Bronchial epithelial cell (primary cell): Measurements from ENCODE around the gene BRD9. TPM values are rescaled to one million over a fixed set of nuclear protein-coding genes. Genes with fewer than 3 reads are reported as not detected.
"Not testable (repeated sequence)": the region's sequence is repeated elsewhere in the genome, so short reads cannot be mapped to it uniquely, and the experiment has no call there.

Source experiments
- DNase-seq: peaks from one replicate; pipeline ENCODE4 v3.0.0-alpha.2; 2010; ENCODE audit warnings: low read depth
- FAIRE-seq: peaks from 2 replicates; lab custom pipeline; 2011; peaks lifted over from hg19 to GRCh38; lab: Jason Lieb, UNC
- H3K27me3 ChIP-seq: 2 replicates; pipeline ENCODE4 v1.5.1; 2011; ENCODE audit warnings: low read length; ENCODE audit not compliant: control insufficient read depth, insufficient read depth
- H3K36me3 ChIP-seq: 2 replicates; pipeline ENCODE4 v1.5.1; 2011; ENCODE audit warnings: low read length; ENCODE audit not compliant: control insufficient read depth, insufficient read depth
- H3K4me3 ChIP-seq: 2 replicates; pipeline ENCODE4 v1.5.1; 2011; ENCODE audit warnings: mild to moderate bottlenecking, low read depth, low read length, control low read depth
- CTCF ChIP-seq: IDR thresholded peaks from 2 replicates; pipeline ENCODE4 v1.5.1; 2011; ENCODE audit warnings: mild to moderate bottlenecking, moderate library complexity, low read length, control low read depth, inconsistent platforms; ENCODE audit not compliant: insufficient read depth, severe bottlenecking
- total RNA-seq: library from RNA; depleted of rRNA; stranded (reverse); fragments of >200 nt; gene quantifications from 2 replicates; pipeline ENCODE4 v1.2.1, GENCODE V29; 2014

Gene BRD9
- total RNA-seq, 1 donor from 2014 or later: 36.1 TPM

DNA sequence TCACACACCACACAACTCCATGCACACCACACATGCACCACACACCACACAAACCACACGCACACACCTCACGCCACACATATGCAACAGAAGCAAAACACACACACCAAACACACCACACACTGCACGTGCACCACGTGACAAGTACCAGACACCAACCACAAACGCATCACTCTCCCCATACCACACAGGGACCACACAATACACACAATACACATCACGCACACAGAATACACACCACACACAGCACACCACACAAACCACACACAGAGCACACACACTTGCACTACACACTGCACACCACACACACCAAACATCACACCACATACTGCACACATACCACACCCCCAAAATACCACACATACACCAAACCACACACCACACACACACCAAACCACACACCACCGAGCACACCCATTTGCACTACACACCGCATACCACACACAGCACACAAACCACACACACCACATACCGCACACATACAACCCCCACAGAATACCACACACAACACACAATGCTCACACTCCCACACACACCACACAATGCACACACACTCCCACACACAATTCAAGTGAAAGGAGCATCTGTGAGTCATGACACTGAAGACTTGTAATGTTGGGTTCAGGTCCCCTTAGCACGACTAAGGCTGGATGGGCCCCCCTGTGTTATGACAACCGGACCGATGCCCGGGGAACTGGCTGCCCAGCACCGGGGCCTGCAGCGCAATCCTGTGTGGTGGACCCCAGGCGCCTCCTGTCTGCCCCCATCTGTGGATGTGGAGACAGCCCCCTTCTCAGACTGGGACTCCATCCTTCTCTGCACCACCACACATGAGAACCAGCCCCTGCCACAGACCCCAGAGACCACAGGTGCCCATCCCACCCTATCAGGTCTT, 35.8 kb downstream of the BRD9 start:
- DNase-seq: no peak

GRCh38 chr5:855771-856530, 36.6 kb downstream of the BRD9 start:
- FAIRE-seq: peak; percentile 99
- Histone ChIP-seq H3K27me3 (peaks cover 2% of the 10 kb centered on the region), H3K36me3 (no peaks in the 10 kb centered on the region), H3K4me3 (no peak overlapping the region)
- no peak for TF ChIP-seq CTCF
- no peak for DNase-seq

More for the DNA sequence above, 35.8 kb downstream of the BRD9 start:
- Histone ChIP-seq H3K36me3 (no peaks in the 10 kb centered on the region), H3K27me3 (no peaks in the 10 kb centered on the region), H3K4me3 (no peak overlapping the region)
- no peak for TF ChIP-seq CTCF
- FAIRE-seq: no peak

DNA sequence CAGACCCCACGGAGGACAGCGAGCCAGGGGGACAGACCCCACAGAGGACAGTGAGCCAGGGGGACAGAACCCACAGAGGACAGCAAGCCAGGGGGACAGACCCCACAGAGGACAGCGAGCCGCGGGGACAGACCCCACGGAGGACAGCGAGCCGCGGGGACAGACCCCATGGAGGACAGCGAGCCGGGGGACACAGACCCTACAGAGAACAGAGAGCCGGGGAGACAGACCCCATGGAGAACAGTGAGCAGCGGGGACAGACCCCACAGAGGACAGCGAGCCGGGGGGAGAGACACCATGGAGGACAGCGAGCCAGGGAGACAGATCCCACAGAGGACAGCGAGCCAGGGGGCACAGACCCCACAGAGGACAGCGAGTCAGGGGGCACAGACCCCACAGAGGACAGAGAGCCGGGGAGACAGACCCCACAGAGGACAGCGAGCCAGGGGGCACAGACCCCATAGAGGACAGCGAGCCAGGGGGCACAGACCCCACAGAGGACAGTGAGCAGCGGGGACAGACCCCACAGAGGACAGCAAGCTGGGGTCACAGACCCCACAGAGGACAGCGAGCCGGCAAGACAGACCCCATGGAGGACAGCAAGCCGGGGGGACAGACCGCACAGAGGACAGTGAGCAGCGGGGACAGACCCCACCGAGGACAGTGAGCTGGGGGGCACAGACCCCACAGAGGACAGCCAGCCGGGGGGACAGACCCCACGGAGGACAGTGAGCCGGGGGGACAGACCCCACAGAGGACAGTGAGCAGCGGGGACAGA, 37.4 kb downstream of the BRD9 start:
- FAIRE-seq: no peak

DNA sequence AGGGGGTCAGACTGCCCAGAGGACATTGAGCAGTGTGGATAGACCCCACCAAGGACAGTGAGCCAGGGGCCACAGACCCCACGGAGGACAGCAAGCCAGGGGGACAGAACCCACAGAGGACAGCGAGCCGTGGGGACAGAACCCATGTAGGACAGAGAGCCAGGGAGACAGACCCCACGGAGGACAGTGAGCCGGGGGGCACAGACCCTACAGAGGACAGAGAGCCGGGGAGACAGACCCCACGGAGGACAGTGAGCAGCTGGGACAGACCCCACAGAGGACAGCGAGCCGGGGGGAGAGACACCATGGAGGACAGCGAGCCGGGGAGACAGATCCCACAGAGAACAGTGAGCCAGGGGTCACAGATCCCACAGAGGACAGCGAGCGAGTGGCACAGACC, 38.4 kb downstream of the BRD9 start:
- Histone ChIP-seq H3K36me3 (no peaks in the 10 kb centered on the region), H3K27me3 (peaks cover 13% of the 10 kb centered on the region), H3K4me3 (no peak overlapping the region)
- FAIRE-seq: no peak
- TF ChIP-seq CTCF: no peak
- no peak for DNase-seq

More for the DNA sequence above, 37.4 kb downstream of the BRD9 start:
- H3K36me3 ChIP-seq: no peaks in the 10 kb centered on the region
- peaks cover 9% of the 10 kb centered on the region for H3K27me3 ChIP-seq
- DNase-seq: no peak
- TF ChIP-seq CTCF: no peak
- no peak overlapping the region for H3K4me3 ChIP-seq

DNA sequence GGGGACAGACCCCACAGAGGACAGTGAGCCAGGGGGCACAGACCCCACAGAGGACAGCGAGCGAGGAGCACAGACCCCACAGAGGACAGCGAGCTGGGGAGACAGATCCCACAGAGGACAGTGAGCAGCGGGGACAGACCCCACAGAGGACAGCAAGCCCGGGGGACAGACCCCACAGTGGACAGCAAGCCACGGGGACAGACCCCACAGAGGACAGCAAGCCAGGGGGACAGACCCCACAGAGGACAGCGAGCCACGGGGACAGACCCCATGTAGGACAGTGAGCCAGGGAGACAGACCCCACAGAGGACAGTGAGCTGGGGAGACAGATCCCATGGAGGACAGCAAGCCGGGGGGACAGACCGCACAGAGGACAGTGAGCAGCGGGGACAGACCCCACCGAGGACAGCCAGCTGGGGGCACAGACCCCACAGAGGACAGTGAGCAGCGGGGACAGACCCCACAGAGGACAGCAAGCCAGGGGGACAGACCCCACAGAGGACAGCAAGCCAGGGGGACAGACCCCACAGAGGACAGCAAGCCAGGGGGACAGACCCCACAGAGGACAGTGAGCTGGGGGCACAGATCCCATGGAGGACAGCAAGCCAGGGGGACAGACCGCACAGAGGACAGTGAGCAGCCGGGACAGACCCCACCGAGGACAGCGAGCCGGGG, 39.0 kb downstream of the BRD9 start:
- DNase-seq, H3K4me3 ChIP-seq, H3K36me3 ChIP-seq, FAIRE-seq: not testable (repeated sequence)
- peaks cover 13% of the 10 kb centered on the region for H3K27me3 ChIP-seq
